Kidney (tissue), 14 donors: ENCODE data around the gene ACOXL. TPM values are rescaled to one million over a fixed set of nuclear protein-coding genes. Genes with fewer than 3 reads are reported as not detected.

Source experiments
- DNase-seq, 5 donors: peaks; one replicate each; pipeline ENCODE4 v3.0.0-alpha.2; 2013 to 2020
- FAIRE-seq: peaks from 2 replicates; lab custom pipeline; 2012; peaks lifted over from hg19 to GRCh38; lab: Jason Lieb, UNC
- H3K27ac ChIP-seq, 2 donors: one replicate each; pipeline ENCODE4 v1.7.0; 2013; ENCODE audit warnings: low read depth in 2 of 2, low read length in 2 of 2, inconsistent platforms in 1 of 2
- H3K27me3 ChIP-seq: one replicate; pipeline ENCODE4 v1.7.1; 2013; ENCODE audit warnings: low read length, inconsistent platforms; ENCODE audit not compliant: control insufficient read depth, insufficient read depth
- H3K36me3 ChIP-seq, 3 donors: one replicate each; pipeline versions ENCODE4 v1.7.0 to v1.7.1; 2013; ENCODE audit warnings: low read length in 3 of 3, control low read depth in 1 of 3, inconsistent platforms in 1 of 3; ENCODE audit not compliant: insufficient read depth in 3 of 3, control insufficient read depth in 2 of 3
- H3K4me1 ChIP-seq, 3 donors: one replicate each; pipeline versions ENCODE4 v1.7.0 to v1.7.1; 2013; ENCODE audit warnings: low read length in 3 of 3, inconsistent platforms in 1 of 3, low read depth in 1 of 3; ENCODE audit not compliant: control insufficient read depth in 2 of 3, insufficient read depth in 2 of 3
- H3K4me3 ChIP-seq, 3 donors: one replicate each; pipeline versions ENCODE4 v1.7.0 to v1.8.1; 2013; ENCODE audit warnings: low read length in 3 of 3, control low read depth in 1 of 3, inconsistent platforms in 1 of 3
- H3K9ac ChIP-seq, 3 donors: one replicate each; pipeline versions ENCODE4 v1.7.0 to v1.7.1; 2013; ENCODE audit warnings: low read length in 3 of 3, control low read depth in 1 of 3, inconsistent platforms in 1 of 3
- H3K9me3 ChIP-seq, 3 donors: one replicate each; pipeline versions ENCODE4 v1.7.0 to v1.7.1; 2013; ENCODE audit warnings: low read length in 3 of 3, control low read depth in 1 of 3, inconsistent platforms in 1 of 3; ENCODE audit not compliant: control insufficient read depth in 2 of 3, insufficient read depth in 1 of 3
- intact Hi-C: fragments of 100-400 bp; cut with DNase I; formaldehyde crosslinking; loops from one replicate; pipeline ENCODE4 v1.11.1; 2022
- polyA plus RNA-seq: library from polyadenylated mRNA; stranded (reverse); fragments of 350-450 nt; fragmentation: Illumina TruSeq; extraction: RNeasy Lipid Tissue Mini Kit (QIAGEN cat#74804); gene quantifications from one replicate; pipeline ENCODE4 v1.2.3, GENCODE V29; 2014; ENCODE audit warnings: low read depth, low replicate concordance; ENCODE audit not compliant: insufficient read depth
- total RNA-seq: library from RNA; stranded (reverse); fragmentation: NEBNext Ultra II Directional; extraction: Animal tissue kit (Norgen Biotek cat#: 25700); gene quantifications from one replicate; pipeline ENCODE4 v1.2.1, GENCODE V29; 2021
- TF ChIP-seq, protein P1 (sequence below): IDR thresholded peaks from 3 replicates; pipeline ENCODE4 v1.5.1; 2012; ENCODE audit warnings: mild to moderate bottlenecking, moderate library complexity, borderline replicate concordance; ENCODE audit not compliant: insufficient read depth; ENCODE audit errors: extremely low read depth
- donor health status: control.
- donor health status: control.
- donor health status: control.
- donor health status: control.
- donor health status: control.
- donor health status: DM: yes; HTN: yes; CAD: no.
- donor health status: Normal renal cell carcinoma (clear cell type).

Gene ACOXL
- total and polyA plus RNA-seq, 2 donors from 2014 or later = 2.0 TPM; not detected in 1

DNA sequence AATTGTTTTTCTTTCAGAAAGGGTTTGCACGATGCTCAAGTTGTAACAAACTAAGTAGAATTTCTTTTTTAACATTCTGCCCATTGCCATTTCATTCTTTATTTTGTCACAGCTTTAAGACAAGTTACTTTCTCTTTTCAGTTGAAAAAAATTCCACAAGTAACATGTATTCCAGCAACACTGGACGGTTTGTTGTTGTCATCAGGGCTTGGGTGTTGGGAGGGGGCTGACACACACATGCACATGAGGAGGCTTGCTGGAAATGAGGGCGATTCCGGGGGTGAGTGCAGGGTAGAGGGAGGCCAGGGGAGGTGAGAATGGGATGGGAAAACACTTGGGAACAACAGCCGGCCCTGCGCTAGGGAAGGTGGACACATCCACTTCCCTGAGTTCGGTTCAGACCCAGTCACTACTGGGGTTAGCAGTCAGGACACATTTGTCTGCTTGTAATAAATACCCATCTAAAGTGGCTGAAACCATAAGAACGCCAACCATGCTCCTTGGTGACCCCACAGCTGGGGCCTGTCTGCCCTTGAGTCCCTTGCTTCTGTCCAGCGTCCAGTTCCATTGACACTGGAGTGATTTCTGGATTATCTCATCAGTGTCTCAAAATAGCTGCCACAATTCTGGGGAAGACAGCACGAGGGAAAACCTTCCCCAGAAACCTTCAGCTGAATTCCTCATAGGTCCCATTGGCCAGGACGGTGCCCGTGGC lies 246.5 kb downstream of the ACOXL start:
- FAIRE-seq = no peak
- intact Hi-C loops = no loop called here
- Histone ChIP-seq H3K9me3 (no peaks in the 10 kb centered on the region), H3K9ac (no peak overlapping the region), H3K27ac (no peak overlapping the region), H3K4me3 (no peak overlapping the region), H3K27me3 (no peaks in the 10 kb centered on the region), H3K36me3 (no peaks in the 10 kb centered on the region), H3K4me1 (no peaks in the 10 kb centered on the region)
- TF ChIP-seq, protein P1, sequence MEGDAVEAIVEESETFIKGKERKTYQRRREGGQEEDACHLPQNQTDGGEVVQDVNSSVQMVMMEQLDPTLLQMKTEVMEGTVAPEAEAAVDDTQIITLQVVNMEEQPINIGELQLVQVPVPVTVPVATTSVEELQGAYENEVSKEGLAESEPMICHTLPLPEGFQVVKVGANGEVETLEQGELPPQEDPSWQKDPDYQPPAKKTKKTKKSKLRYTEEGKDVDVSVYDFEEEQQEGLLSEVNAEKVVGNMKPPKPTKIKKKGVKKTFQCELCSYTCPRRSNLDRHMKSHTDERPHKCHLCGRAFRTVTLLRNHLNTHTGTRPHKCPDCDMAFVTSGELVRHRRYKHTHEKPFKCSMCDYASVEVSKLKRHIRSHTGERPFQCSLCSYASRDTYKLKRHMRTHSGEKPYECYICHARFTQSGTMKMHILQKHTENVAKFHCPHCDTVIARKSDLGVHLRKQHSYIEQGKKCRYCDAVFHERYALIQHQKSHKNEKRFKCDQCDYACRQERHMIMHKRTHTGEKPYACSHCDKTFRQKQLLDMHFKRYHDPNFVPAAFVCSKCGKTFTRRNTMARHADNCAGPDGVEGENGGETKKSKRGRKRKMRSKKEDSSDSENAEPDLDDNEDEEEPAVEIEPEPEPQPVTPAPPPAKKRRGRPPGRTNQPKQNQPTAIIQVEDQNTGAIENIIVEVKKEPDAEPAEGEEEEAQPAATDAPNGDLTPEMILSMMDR = no peak
- DNase-seq = peak in 1 of 5 donors; percentile 69

DNA sequence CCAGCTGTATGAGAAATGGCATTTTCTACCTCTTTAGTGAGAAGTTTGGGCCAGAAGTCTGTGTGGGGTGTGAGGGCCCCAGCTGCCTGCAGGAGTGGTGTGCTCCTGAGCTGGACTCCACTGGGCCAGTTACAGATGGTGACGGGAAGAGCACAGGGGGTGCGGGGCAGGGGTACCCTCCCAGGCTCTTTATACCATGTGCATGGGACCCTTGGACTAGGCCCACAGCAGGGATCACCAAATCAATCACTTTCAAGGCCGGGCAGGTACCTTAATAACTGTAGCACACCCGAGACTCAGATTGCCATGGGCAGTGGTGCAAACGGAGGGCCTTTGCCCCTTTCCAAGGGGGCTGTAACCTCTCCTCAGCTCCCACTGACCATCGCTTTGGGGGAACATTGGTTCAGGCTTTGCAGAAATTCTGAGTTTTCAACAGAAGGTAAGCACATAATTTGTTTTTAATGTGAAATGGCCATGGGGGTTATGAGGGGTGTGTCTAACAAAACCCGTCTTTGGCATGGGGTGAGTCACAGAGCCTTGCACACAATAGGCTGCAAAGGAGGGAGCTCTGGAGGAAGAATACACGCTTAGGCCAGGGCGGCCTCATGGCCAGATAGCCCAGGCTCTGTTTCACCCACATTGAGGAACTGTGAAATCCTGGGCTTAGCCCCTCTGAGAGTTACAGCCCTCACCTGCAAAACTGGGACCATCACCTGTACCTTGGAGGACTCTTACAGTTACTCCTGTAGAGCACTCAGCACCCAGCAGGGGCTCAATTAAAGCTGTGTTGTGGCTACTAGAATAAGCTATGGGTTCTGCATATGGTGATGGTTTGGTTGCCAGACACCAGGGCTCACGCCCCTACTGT lies 247.3 kb downstream of the ACOXL start:
- Histone ChIP-seq H3K9me3 (no peaks in the 10 kb centered on the region), H3K4me1 (no peaks in the 10 kb centered on the region), H3K9ac (no peak overlapping the region), H3K36me3 (no peaks in the 10 kb centered on the region), H3K4me3 (no peak overlapping the region), H3K27ac (no peak overlapping the region), H3K27me3 (no peaks in the 10 kb centered on the region)
- DNase-seq (no peak), FAIRE-seq (no peak)
- intact Hi-C loops = no loop called here
- TF ChIP-seq, protein P1 = no peak

GRCh38 chr2:110980339-110981062 lies 248.1 kb downstream of the ACOXL start:
- no peaks in the 10 kb centered on the region for H3K4me1 ChIP-seq
- no peaks in the 10 kb centered on the region for H3K36me3 ChIP-seq
- H3K9ac ChIP-seq = no peak overlapping the region
- H3K27me3 ChIP-seq = no peaks in the 10 kb centered on the region
- no peak overlapping the region for H3K4me3 ChIP-seq
- FAIRE-seq (no peak), DNase-seq (no peak)
- intact Hi-C loops = no loop called here
- no peaks in the 10 kb centered on the region for H3K9me3 ChIP-seq
- TF ChIP-seq, protein P1 = no peak
- H3K27ac ChIP-seq = no peak overlapping the region
